Prostate gland (tissue), 2 donors: ENCODE data around the gene STKLD1.

Experiments
- POLR2AphosphoS5 ChIP-seq: sonication (generic); formaldehyde crosslinking; IDR thresholded peaks from one replicate; pipeline ENCODE4 v1.6.1; 2017; ENCODE audit warnings: antibody characterized with exemption
- TF ChIP-seq, protein P1 (sequence below), 4 experiments: fragments of 200-600 bp in 2 of 4; fragments of 450-650 bp in 2 of 4; sonication (generic) in 2 of 4; IDR thresholded peaks; 1 replicate in 3 of 4; 2 replicates in 1 of 4; pipeline ENCODE4 v1.5.1; 2016 to 2019; ENCODE audit warnings: antibody characterized with exemption in 4 of 4, mild to moderate bottlenecking in 2 of 4, moderate library complexity in 2 of 4

GRCh38 chr9:133369422-133369821, 6.7 kb upstream of the STKLD1 start:
- no peak for TF ChIP-seq POLR2AphosphoS5
- TF ChIP-seq, protein P1, sequence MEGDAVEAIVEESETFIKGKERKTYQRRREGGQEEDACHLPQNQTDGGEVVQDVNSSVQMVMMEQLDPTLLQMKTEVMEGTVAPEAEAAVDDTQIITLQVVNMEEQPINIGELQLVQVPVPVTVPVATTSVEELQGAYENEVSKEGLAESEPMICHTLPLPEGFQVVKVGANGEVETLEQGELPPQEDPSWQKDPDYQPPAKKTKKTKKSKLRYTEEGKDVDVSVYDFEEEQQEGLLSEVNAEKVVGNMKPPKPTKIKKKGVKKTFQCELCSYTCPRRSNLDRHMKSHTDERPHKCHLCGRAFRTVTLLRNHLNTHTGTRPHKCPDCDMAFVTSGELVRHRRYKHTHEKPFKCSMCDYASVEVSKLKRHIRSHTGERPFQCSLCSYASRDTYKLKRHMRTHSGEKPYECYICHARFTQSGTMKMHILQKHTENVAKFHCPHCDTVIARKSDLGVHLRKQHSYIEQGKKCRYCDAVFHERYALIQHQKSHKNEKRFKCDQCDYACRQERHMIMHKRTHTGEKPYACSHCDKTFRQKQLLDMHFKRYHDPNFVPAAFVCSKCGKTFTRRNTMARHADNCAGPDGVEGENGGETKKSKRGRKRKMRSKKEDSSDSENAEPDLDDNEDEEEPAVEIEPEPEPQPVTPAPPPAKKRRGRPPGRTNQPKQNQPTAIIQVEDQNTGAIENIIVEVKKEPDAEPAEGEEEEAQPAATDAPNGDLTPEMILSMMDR (IDR thresholded peaks at IDR 0.05), result no peak
